Mesothelial cell of epicardium (in vitro differentiated cells): Measurements from ENCODE around the gene WDR87. TPM values are rescaled to one million over a fixed set of nuclear protein-coding genes. Genes with fewer than 3 reads are reported as not detected.
A peak's percentile ranks its signal among the peaks of the same experiment; 100 is the strongest.

Source experiments
- DNase-seq, 2 experiments: peaks; one replicate each; pipeline ENCODE4 v3.0.0; 2021; ENCODE audit warnings: low spot score in 2 of 2; ENCODE audit not compliant: unreplicated experiment in 2 of 2
- H3K27ac Mint-ChIP-seq: 2 replicates; pipeline ENCODE4 v1.8.0; 2021; ENCODE audit warnings: mixed read lengths
- H3K27me3 Mint-ChIP-seq: 2 replicates; pipeline ENCODE4 v1.8.0; 2021; ENCODE audit warnings: low read depth, mixed read lengths
- H3K36me3 Mint-ChIP-seq: 2 replicates; pipeline ENCODE4 v1.8.0; 2021; ENCODE audit warnings: mixed read lengths
- H3K4me1 Mint-ChIP-seq: 2 replicates; pipeline ENCODE4 v1.8.0; 2021; ENCODE audit warnings: mixed read lengths
- H3K4me3 Mint-ChIP-seq: 2 replicates; pipeline ENCODE4 v1.8.0; 2021; ENCODE audit warnings: mild to moderate bottlenecking, moderate library complexity, mixed read lengths
- H3K9me3 Mint-ChIP-seq: 2 replicates; pipeline ENCODE4 v1.8.0; 2021; ENCODE audit warnings: mixed read lengths
- CTCF ChIP-seq: fragments of 200-600 bp; sonication (generic); IDR thresholded peaks from one replicate; pipeline ENCODE4 v1.5.0; 2021; ENCODE audit warnings: antibody characterized with exemption; ENCODE audit not compliant: unreplicated experiment
- total RNA-seq: library from RNA; stranded (reverse); gene quantifications from 3 replicates; pipeline ENCODE4 v1.2.1, GENCODE V29; 2021

Gene WDR87
- total RNA-seq, 1 donor from 2014 or later = not detected

- H3K9me3 Mint-ChIP-seq = no peaks in the 10 kb centered on the region
- no peak overlapping the region for H3K4me3 Mint-ChIP-seq
- no peak for TF ChIP-seq CTCF
- H3K27me3 Mint-ChIP-seq = no peaks in the 10 kb centered on the region
- H3K27ac Mint-ChIP-seq = no peak overlapping the region
- DNase-seq = no peak
- peaks cover 6% of the 10 kb centered on the region for H3K36me3 Mint-ChIP-seq
- H3K4me1 Mint-ChIP-seq = peaks cover 17% of the 10 kb centered on the region
Measured at GRCh38 chr19:37943480-37943879, 37.1 kb upstream of the WDR87 start.

GRCh38 chr19:37942516-37942902 lies 36.1 kb upstream of the WDR87 start:
- Mint-ChIP-seq H3K36me3 (peaks cover 8% of the 10 kb centered on the region), H3K27me3 (no peaks in the 10 kb centered on the region), H3K9me3 (no peaks in the 10 kb centered on the region), H3K4me3 (no peak overlapping the region), H3K27ac (no peak overlapping the region), H3K4me1 (peaks cover 17% of the 10 kb centered on the region)
- TF ChIP-seq CTCF = no peak
- no peak for DNase-seq

GRCh38 chr19:37941782-37942515 lies 35.6 kb upstream of the WDR87 start:
- DNase-seq = no peak
- Mint-ChIP-seq H3K9me3 (no peaks in the 10 kb centered on the region), H3K27ac (peak overlapping the region; percentile 27), H3K4me1 (peaks cover 17% of the 10 kb centered on the region), H3K27me3 (no peaks in the 10 kb centered on the region), H3K36me3 (peaks cover 8% of the 10 kb centered on the region), H3K4me3 (no peak overlapping the region)
- no peak for TF ChIP-seq CTCF

- no peak overlapping the region for H3K4me3 Mint-ChIP-seq
- peaks cover 10% of the 10 kb centered on the region for H3K9me3 Mint-ChIP-seq
- DNase-seq = no peak
- H3K4me1 Mint-ChIP-seq = peaks cover 33% of the 10 kb centered on the region
- TF ChIP-seq CTCF = no peak
- H3K27ac Mint-ChIP-seq = no peak overlapping the region
- no peaks in the 10 kb centered on the region for H3K27me3 Mint-ChIP-seq
- H3K36me3 Mint-ChIP-seq = peaks cover 23% of the 10 kb centered on the region
Measured at GRCh38 chr19:37938353-37938752, 32.0 kb upstream of the WDR87 start.

GRCh38 chr19:37936886-37937285 lies 30.5 kb upstream of the WDR87 start:
- Mint-ChIP-seq H3K27ac (no peak overlapping the region), H3K36me3 (peaks cover 23% of the 10 kb centered on the region), H3K4me1 (peaks cover 41% of the 10 kb centered on the region), H3K27me3 (no peaks in the 10 kb centered on the region), H3K4me3 (no peak overlapping the region), H3K9me3 (peaks cover 10% of the 10 kb centered on the region)
- no peak for TF ChIP-seq CTCF
- DNase-seq = no peak

GRCh38 chr19:37936166-37936565 lies 29.8 kb upstream of the WDR87 start:
- H3K36me3 Mint-ChIP-seq = peaks cover 23% of the 10 kb centered on the region
- no peaks in the 10 kb centered on the region for H3K27me3 Mint-ChIP-seq
- no peak for TF ChIP-seq CTCF
- no peak for DNase-seq
- no peak overlapping the region for H3K27ac Mint-ChIP-seq
- peaks cover 37% of the 10 kb centered on the region for H3K4me1 Mint-ChIP-seq
- H3K4me3 Mint-ChIP-seq = no peak overlapping the region
- H3K9me3 Mint-ChIP-seq = peaks cover 10% of the 10 kb centered on the region
